OCI-M2 (cell line): ENCODE data around the gene TIMM8B.
A peak's percentile ranks its signal among the peaks of the same experiment; 100 is the strongest.
"Not testable (repeated sequence)": the region's sequence is repeated elsewhere in the genome, so short reads cannot be mapped to it uniquely, and the experiment has no call there.

ENCODE experiments used
- DNase-seq: peaks from one replicate; lab custom pipeline; 2025; ENCODE audit not compliant: unreplicated experiment; lab: John Stamatoyannopoulos, UW

Gene TIMM8B

DNA sequence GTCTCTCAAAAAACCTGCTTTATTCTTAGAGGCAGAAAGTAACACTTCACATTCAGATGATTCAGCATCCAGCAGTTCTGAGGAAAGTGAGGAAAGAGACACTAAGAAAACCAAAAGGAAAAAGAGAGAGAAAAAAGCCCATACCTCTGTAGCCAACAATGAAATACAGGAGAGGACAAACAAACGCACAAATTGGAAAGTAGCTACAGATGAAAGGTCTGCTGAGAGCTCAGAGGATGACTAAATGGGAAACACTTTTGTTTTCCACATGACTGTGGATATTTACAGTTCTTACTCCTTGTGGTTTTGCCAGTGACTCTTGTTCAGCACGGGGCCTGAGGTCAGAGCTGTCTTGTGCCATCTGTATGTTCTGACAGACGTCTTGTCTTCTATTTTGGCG, 3.8 kb downstream of the TIMM8B start:
- no peak for DNase-seq

DNA sequence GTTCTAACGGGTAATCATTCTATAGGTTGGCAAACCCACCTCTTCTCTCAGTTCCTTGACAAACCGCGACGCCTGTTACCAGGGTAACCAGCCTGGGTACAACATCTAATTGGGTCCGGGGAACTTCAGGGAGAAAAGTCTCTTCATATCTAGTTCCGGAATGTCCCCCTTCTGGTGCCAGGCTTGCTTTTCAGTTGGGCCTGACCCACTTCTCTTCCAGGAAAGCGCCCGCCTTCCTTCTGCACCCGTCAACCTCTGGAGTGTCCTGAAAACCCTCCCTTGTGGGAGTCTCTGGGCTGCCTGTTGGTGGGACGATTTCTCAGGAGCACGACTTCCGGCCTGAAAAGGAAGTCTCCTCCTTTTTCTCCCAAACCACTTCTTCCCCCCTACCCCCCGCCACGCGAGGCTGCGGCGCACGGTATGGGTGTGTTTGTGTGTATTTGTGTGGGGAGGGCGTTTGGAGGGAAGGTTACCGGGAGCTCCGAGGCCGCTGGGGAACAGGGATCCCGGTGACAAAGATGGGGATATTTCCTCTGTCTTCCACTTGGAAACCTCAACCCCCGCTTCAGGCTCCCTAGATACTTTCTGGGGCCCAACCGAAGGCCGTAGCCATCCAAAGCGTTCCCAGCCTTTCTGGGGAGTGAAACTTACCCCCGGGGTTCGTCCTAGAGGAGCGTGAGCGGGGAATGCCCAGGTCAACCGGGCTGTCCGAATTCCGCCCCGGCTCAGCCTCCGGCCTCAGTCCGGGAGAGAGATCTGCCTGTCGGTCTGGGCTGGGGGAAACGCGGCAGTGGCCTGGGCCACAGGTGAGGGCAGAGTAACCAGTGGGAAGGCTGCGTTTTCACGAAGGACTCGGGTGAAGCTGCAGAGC, 12.4 kb downstream of the TIMM8B start, which contains the start of the genes NKAPD1 and PIH1D2:
TSS of gene NKAPD1 (plus strand) at position 359 of the 871 bp plus-strand sequence. CDS start 1,276 bp downstream, outside the sequence.
TSS of gene PIH1D2 (minus strand) at position 77 of the 871 bp plus-strand sequence. CDS start 843 bp downstream, outside the sequence.
- DNase-seq = peak; percentile 42

GRCh38 chr11:112062923-112063322, 23.6 kb downstream of the TIMM8B start:
- no peak for DNase-seq

- no peak for DNase-seq
These were observed 28.5 kb downstream of the TIMM8B start for GRCh38 chr11:112058103-112058502.

- no peak for DNase-seq
These were observed 29.4 kb downstream of the TIMM8B start for GRCh38 chr11:112057170-112057569.

DNA sequence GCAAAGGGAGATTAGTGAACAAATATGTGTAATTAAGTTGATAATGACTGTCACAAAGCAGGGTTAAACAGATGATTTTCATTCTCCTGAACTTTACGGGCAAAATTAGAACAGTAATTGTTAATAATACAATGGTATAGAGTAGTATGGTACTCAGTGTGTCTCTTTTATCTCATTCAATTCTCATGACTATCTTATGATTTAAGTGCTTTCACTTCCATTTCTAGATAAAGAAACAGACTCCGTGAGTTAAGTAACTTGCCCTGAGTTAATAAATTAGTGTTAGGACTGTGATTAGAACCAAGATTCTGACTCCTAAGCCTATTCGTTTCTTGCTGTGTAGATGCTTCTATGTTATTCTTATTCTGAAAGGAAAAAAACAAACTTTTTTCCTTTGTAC, 34.8 kb downstream of the TIMM8B start:
- no peak for DNase-seq

GRCh38 chr11:112050721-112051120, 35.8 kb downstream of the TIMM8B start:
- DNase-seq = no peak

DNA sequence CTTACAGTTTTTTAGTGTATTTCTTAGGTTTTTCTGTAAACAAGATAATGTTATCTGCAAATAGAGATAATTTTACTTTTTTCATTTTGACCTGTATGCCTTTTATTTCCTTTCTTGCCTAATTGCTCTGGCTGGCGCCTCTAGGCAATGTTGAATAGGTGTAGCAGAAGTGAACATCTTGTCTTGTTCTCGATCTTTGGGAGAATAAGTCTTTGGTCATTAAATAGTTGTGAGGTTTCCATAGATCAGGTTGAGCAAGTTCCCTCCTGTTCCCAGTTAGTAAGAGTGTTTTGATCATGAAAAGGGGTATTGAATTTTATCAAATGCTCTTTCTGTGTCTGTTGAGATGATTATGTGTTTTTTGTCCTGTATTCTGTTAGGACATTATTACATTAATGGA, 36.8 kb downstream of the TIMM8B start:
- DNase-seq = no peak

DNA sequence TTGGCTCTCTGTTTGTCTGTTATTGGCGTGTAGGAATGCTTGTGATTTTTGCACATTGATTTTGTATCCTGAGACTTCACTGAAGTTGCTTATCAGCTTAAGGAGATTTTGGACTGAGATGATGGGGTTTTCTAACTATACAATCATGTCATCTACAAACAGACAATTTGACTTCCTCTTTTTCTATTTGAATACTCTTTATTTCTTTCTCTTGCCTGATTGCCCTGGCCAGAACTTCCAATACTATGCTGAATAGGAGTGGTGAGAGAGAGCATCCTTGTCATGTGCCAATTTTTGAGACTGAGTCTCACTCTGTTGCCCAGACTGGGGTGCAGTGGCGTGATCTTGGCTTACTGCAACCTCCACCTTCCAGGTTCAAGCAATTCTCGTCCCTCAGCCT, 38.3 kb downstream of the TIMM8B start:
- DNase-seq = not testable (repeated sequence)

GRCh38 chr11:112046647-112047046, 39.9 kb downstream of the TIMM8B start:
- DNase-seq = not testable (repeated sequence)

GRCh38 chr11:112044961-112045360, 41.6 kb downstream of the TIMM8B start:
- DNase-seq = no peak

GRCh38 chr11:112042961-112043304, 43.6 kb downstream of the TIMM8B start:
- DNase-seq = no peak

DNA sequence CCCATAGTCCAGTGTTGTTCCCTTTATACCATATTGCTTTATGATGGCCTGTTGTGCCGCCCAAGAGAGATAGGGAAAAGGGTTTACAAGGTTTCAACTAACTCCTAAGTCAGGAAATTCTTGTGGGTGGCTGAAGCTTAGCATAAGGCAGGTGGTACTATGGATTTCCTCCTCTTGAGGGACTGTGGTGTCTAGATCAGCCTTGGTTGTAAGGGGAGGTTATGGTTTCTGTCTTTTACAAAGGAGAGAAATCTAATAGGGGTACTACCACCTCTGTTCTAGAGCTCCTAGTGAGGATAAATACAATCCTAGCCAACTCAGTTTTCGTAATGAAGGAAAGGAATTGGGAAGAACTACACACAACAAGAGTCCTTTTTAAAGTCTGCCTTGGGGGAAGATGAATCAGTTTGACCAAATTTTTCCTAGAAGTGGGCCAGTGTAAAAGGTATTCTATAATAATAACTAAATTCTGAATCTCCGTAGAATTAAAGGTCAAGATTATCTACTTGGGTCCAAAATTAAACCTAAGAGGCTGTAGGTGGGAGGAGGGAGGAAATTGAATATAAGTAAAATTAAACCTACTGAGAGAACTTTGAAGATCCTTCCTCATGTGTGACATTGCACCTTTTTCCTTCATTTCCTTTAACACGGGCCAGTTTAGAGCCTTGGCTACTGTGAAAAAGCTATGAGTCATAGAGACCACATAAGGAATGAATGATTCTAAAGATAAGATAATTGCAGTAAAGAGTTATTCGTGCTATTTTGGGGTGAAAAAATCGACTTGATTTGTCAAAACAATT, 44.2 kb downstream of the TIMM8B start:
- DNase-seq = no peak

- DNase-seq = no peak
These were observed 49.0 kb downstream of the TIMM8B start for GRCh38 chr11:112037527-112037926.
